ENCODE results near the gene CWC22. TPM values are rescaled to one million over a fixed set of nuclear protein-coding genes. Genes with fewer than 3 reads are reported as not detected.

The CWC22 gene
- total RNA-seq, 2 donors from 2014 or later: 16.3 to 17.8 TPM

DNA sequence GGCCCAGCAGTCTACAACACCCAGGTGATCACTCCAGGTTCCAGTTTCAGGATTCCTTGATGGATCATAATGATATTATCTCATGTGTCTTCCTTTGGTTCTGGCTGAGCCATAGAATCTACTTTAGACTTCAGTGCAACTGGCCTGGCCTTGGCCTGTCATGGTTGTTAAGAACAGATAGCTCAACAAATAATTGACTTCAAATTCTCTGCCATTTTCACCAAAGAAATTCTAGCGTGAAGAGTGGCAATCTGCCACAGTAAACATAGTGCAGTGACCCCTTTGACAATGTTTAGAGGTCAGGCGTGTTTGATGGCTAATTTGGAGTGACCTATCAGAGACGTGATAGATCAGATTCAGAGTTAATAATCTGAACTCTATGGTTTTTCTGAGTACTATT is 95.5 kb downstream of the CWC22 start:
- no peaks in the 10 kb centered on the region for H3K9me3 ChIP-seq
- no peak for DNase-seq (ENCODE audit: low spot score)
- TF ChIP-seq POLR2AphosphoS5 (IDR thresholded peaks at IDR 0.05) (no peak), CTCF (IDR thresholded peaks at IDR 0.05) (no peak), POLR2A (IDR thresholded peaks at IDR 0.05) (no peak)
- no peak overlapping the region for H3K27ac ChIP-seq
- WGBS: 55% methylated on average over 3 of the region's 3 CpGs
- H3K36me3 ChIP-seq: no peaks in the 10 kb centered on the region
- H3K4me3 ChIP-seq: no peak overlapping the region
- no peaks in the 10 kb centered on the region for H3K4me1 ChIP-seq (replicated peaks)
- intact Hi-C loops (cut with DNase I): no loop called here
- no peaks in the 10 kb centered on the region for H3K27me3 ChIP-seq (replicated peaks; ENCODE audit: insufficient read depth)

DNA sequence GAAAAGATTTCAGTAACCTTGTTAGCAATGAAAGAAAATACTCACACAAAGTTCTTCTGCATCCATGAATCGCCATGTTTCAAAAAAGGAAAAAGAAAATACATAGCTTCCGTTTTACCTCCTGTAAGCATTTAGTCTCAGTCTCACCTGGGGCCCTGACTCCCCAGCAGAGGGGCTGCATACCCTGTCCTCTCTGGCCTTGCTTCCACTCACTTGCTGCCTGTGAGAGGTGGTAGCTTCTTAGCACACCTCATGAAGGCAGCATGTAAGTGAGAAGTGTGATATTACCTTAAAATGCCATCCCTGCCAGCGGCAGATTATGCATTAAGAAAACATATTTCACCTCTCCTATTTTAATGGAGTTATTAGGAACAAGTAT is 96.4 kb downstream of the CWC22 start:
- H3K4me3 ChIP-seq: no peak overlapping the region
- intact Hi-C loops (cut with DNase I): no loop called here
- no peak for TF ChIP-seq POLR2A (IDR thresholded peaks at IDR 0.05)
- TF ChIP-seq CTCF (IDR thresholded peaks at IDR 0.05): no peak
- TF ChIP-seq POLR2AphosphoS5 (IDR thresholded peaks at IDR 0.05): no peak
- WGBS: 71% methylated on average over 3 of the region's 3 CpGs
- H3K27ac ChIP-seq: no peak overlapping the region
- DNase-seq (ENCODE audit: low spot score): no peak
- H3K27me3 ChIP-seq (replicated peaks; ENCODE audit: insufficient read depth): no peaks in the 10 kb centered on the region
- H3K9me3 ChIP-seq: no peaks in the 10 kb centered on the region
- H3K36me3 ChIP-seq: no peaks in the 10 kb centered on the region
- H3K4me1 ChIP-seq (replicated peaks): no peaks in the 10 kb centered on the region

- H3K4me1 ChIP-seq (replicated peaks): no peaks in the 10 kb centered on the region
- TF ChIP-seq POLR2A (IDR thresholded peaks at IDR 0.05) (no peak), CTCF (IDR thresholded peaks at IDR 0.05) (no peak), POLR2AphosphoS5 (IDR thresholded peaks at IDR 0.05) (no peak)
- 72% methylated on average over 6 of the region's 6 CpGs for WGBS
- no peaks in the 10 kb centered on the region for H3K36me3 ChIP-seq
- no peak overlapping the region for H3K4me3 ChIP-seq
- H3K27ac ChIP-seq: no peak overlapping the region
- no peaks in the 10 kb centered on the region for H3K27me3 ChIP-seq (replicated peaks; ENCODE audit: insufficient read depth)
- intact Hi-C loops (cut with DNase I): no loop called here
- DNase-seq (ENCODE audit: low spot score): no peak
- H3K9me3 ChIP-seq: no peaks in the 10 kb centered on the region
Observed at GRCh38 chr2:179909845-179910734, 97.0 kb downstream of the CWC22 start.

GRCh38 chr2:179900655-179901054 is 106.4 kb downstream of the CWC22 start:
- Histone ChIP-seq H3K4me3 (no peak overlapping the region), H3K36me3 (no peaks in the 10 kb centered on the region), H3K4me1 (replicated peaks) (no peaks in the 10 kb centered on the region), H3K27me3 (replicated peaks; ENCODE audit: insufficient read depth) (no peaks in the 10 kb centered on the region), H3K9me3 (no peaks in the 10 kb centered on the region), H3K27ac (no peak overlapping the region)
- no peak for DNase-seq (ENCODE audit: low spot score)
- no peak for TF ChIP-seq POLR2AphosphoS5 (IDR thresholded peaks at IDR 0.05)
- no peak for TF ChIP-seq POLR2A (IDR thresholded peaks at IDR 0.05)
- TF ChIP-seq CTCF (IDR thresholded peaks at IDR 0.05): no peak
- intact Hi-C loops (cut with DNase I): no loop called here
- WGBS: 51% methylated on average over 5 of the region's 5 CpGs

GRCh38 chr2:179899666-179900065 is 107.4 kb downstream of the CWC22 start:
- no peaks in the 10 kb centered on the region for H3K27me3 ChIP-seq (replicated peaks; ENCODE audit: insufficient read depth)
- no peaks in the 10 kb centered on the region for H3K9me3 ChIP-seq
- no peaks in the 10 kb centered on the region for H3K4me1 ChIP-seq (replicated peaks)
- H3K36me3 ChIP-seq: no peaks in the 10 kb centered on the region
- DNase-seq (ENCODE audit: low spot score): no peak
- intact Hi-C loops (cut with DNase I): no loop called here
- TF ChIP-seq POLR2A (IDR thresholded peaks at IDR 0.05): no peak
- TF ChIP-seq CTCF (IDR thresholded peaks at IDR 0.05): no peak
- TF ChIP-seq POLR2AphosphoS5 (IDR thresholded peaks at IDR 0.05): no peak
- no peak overlapping the region for H3K27ac ChIP-seq
- 95% methylated on average over 1 of the region's 1 CpG for WGBS
- no peak overlapping the region for H3K4me3 ChIP-seq

Data from prostate gland (tissue), 2 donors.